Measurements from ENCODE around the gene ZNF202.
"Not testable (repeated sequence)": the region's sequence is repeated elsewhere in the genome, so short reads cannot be mapped to it uniquely, and the experiment has no call there.

Gene ZNF202

DNA sequence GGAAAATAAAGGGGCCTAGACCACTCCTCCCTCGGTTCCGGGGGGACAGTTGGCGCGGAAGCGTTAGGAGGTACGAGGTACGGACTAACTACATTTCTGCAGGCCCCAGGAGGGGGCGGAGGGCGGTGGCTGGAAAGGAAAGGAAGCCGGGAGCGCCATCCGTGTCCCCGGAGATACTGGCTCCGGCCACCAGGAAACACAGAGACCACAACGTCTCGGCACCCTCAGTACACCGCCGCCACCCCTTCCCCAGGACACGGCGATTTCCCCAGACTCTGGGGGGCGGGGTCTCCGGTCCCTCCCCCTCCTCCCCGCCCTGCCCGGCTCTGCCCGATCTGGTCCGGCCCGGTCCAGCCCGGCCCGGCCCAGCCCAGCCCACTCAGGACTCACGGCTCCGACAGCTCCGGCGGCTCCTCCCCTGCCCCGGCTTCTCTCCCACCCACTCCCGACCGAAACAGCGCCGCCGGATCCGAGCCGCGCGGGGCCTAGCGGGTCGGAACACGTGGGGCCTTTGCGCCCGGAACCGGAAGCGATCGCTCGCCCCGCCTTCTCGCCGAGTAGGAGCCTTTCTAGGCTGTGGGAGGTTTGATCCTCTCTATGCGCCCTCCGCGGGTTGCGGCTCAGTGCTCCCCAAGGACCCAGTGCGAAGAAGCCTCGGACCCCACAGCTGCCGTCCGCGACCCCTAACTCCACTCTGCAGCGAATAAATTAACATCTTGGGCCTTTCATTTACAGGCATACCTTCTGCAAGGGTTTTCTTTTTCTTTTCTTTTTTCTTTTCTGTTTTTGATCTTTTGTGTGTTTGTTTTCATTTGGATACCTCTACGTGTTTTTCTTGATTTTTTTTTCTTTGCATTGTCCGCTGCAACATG is at the start of gene ZNF202:
ZNF202 (minus strand) TSS at position 502 of the 872 bp plus-strand sequence. CDS start 10,772 bp downstream, outside the sequence.
- DNase-seq (ENCODE audit: low read depth) = peak; percentile 88

DNA sequence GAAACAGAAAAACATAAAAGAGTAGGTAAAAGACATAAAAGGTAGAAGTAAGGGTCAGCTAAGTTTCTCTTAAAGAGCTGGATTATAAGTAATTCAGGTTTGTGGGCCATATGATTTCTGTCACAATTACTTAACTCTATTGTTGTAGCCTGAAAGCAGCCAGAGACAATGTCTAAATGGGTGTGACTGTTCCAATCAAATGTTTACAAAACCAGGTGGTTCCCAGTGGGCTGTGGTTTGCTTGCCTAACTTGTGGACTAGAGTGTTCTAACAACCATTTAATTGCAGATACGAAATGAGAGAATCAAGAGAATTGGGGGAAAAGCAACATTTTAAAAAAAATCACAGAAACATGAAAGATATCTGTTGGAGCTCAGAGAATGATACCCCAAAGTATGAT is 42.1 kb upstream of the ZNF202 start:
- no peak for DNase-seq (ENCODE audit: low read depth)

DNA sequence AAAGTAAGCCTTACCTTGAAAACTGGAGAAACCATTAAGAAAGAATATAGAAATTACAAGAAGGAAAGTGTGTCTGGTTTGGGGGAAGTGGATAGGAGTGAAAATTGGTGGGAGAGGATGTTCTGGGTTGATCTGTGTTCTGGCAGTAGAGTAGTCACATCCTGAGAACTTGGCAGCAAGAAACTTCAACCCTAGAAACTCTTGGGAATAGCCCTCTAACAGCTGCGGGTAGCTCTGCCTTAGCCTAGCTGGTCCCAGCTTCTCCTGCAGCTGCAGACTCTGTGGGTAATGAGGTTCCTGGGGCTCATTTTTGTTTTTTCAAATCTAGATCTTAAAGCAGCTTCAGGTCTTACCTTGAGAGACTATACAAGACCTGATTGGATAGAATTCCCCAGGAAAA is 37.1 kb upstream of the ZNF202 start:
- DNase-seq (ENCODE audit: low read depth) = no peak

DNA sequence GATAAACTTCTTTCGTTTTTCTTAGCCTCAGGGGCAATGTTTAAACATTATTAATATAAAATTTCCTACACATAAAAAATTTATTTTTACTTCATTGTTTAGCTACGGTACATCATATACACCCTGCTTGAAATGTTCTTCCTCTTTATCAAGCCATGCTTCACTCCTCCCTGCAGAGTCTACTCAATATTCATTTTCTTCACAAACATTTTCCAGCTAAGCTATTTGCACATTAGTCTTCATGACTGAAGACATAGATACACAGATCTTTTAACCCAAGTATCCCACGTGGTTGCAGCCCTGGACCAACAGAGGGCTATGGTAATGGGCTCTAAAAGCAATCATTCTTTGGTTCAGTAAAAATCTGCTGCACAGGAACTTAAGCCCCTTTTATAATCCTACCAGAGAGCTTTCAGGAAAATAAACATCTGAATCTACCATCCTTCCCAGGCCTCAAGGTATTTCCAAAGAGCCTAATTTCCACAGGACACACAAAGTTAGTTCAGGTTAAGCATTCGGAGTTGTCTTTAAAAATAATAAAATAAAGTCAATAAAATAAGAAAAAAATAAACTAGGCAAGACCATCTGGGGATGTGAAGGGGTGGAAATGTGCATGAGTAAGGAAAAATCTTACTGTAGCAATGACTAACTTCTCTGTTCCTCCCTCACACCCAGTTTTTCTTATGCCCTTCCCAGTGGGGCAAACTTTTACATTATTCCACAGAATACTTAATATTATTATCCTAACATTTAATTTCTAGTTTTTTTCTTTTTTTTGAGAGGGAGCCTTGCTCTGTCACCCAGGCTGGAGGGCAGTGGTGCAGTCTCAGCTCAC is 34.5 kb upstream of the ZNF202 start:
- no peak for DNase-seq (ENCODE audit: low read depth)

DNA sequence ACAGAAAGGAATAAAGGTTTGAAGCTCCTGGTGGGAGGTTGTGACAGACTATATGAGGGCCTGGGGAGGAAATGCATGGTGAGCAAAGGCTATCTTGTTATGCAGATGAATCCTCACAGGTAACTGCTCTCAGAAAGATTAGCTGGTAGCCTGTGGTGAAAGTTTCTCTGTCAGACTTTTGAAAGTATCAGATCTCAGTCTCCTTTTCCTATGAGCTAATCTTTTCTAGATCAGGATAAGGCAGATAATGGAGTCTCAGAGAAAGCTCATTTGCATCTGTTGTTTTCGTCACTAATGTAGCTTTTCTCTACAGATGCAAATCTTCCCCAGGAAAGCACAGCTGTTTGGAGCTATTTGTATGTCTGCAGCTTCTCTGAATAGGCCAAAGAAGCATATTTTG is 33.8 kb upstream of the ZNF202 start:
- no peak for DNase-seq (ENCODE audit: low read depth)

DNA sequence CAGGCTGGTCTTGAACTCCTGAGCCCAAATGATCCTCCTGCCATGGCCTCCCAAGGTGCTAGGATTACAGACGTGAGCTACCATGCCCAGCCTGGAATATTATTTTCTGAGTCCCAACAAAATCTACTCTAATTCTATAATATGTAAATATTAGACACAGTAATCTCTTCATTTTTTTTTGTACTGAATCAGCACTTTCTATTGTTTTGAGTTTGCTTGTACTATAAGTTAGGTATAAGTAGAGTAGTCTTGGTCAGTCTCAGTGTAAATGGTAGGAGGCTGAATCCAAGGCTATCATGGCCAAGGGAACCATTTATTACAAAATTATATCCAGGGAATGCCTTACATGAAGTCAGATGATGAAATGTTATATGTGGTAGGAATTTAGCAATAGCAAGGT is 32.5 kb upstream of the ZNF202 start:
- DNase-seq (ENCODE audit: low read depth) = no peak

DNA sequence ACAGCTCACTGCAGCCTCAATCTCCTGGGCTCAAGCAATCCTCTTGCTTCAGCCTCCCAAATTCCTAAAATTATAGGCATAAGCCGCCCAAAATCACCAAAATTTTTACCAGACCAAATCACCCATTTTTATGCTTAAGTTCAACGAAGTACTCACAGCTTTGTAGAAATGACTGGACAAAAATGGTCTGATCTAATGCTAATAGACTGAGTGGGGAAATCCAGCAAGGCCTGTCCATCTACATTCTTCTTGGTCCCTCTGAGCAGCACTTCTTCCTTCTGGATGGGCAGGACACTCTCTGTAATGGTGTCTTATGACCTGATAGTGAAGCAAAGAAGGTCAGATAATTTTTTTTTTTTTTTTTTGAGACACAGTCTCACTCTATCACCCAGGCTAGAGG is 31.6 kb upstream of the ZNF202 start:
- no peak for DNase-seq (ENCODE audit: low read depth)

DNA sequence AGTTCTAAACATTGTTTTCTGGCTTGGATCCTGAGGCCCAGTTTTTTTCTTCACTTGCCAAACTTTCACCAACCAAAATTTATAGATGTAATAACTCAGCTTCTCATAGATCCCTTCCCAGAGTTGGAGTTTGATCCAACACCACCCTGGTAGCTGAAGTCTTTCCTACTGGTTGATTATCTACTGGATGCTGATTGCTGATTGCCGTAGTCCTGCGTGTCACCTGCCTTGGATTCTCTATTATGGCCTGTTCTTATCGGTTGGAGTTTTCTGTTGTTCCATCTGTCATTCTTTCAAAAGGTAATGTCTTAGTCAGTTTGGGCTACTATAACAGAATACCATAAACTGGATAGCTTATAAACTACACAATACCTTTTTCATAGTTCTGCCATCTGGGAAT is 30.2 kb upstream of the ZNF202 start:
- DNase-seq (ENCODE audit: low read depth) = no peak

DNA sequence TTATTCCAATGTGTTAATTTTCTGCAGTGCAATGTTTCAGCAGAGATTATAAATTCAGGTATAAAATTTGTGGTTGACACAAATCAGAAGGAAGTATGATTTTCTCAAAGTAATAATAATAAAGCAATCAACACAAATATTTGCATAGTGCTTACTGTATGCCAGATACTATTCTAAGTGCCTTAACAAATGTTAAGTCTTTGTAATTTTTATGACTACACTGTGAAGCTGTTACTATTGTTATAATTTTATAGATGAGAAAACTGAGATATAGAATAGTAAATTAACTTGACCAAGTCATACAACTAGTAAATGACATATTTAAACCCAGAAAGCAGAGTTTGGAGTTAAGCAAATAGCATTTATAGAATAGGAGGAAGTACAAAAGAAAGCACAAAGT is 29.3 kb upstream of the ZNF202 start:
- DNase-seq (ENCODE audit: low read depth) = no peak

DNA sequence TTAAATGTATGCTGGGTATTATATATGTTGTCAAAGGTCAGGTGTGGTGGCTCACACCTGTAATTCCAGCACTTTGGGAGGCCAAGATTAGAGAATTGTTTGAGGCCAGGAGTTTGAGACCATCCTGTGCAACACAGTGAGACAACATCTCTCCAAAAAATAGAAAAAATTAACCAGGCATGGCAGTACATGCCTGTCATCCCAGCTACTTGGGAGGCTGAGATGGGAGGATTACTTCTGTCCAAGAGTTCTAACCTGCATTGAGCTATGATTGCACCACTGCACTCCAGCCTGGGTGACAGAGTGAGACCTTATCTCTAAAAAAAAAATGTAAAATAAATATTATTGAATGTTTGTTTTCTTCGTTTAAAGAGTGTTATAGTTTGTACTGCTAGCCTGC is 24.1 kb upstream of the ZNF202 start:
- DNase-seq (ENCODE audit: low read depth) = no peak

DNA sequence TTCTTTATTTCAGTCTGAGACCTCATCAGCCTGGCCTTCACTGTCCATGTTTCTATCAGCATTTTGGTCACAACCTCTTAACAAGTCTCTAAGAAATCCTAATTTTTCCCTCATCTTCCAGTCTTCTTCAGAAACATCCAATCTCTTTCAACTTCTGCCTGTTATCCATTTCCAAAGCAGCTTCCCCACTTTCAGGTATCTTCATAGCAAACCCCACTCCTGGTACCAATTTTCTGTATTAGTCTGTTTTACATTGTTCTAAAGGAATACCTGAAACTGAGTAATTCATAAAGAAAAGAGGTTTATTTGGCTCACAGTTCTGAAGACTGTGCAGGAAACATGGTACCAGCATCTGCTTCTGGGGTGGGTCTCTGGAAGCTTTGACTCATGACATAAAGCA is 21.0 kb upstream of the ZNF202 start:
- DNase-seq (ENCODE audit: low read depth) = no peak

DNA sequence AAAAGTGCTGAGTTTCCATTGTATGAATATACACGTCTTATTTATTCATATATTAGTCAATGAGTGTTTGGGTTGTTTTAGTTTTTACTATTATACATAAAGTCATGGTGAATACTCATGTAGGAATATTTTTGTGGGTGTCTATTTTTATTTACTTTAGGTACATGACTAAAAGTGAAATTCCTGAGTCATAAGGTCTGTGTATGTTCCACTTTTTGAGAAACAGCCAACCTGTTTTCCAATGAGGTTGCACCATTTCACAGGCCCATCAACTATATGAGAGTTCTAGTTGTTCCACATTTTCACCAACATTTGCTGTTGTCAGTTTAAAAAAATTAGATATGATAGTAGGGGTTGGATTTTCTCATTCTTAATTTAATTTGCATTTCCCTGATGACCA is 19.4 kb upstream of the ZNF202 start:
- no peak for DNase-seq (ENCODE audit: low read depth)

DNA sequence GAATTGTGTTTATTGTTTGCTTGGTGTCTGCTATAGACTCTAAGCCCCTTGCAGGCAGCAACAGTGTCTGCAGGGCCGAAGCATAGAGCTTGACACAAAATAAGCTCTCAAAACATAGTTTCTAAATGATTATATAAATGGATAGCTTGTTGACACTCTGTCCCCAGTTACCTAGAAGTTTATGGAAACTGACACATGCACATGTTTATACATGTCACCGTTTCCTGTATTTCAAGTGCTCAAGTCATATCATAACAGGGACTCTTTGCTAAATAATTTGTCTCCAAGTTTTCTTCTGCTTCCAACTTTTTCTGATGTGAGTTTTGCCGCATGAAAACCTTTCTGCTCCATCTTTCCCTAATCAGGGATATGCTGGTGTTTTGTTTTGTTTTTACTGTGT is 16.5 kb upstream of the ZNF202 start:
- no peak for DNase-seq (ENCODE audit: low read depth)

DNA sequence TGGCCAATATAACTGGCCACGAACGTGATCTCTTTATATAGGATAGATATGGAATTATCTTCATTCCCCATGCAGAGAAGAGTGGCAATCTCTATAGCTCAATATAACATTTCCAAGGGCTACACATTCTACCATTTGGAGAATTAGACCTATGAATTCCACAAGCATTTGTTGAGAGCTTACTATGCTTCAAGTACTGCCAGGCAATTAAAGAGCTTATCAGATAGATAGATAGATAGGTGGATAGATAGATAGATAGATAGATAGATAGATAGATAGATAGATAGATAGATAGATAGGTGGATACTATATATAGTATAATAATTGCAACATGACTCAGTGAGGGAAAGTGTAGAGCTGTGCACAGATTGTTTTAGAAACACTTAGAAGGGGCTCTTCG is 14.4 kb upstream of the ZNF202 start:
- no peak for DNase-seq (ENCODE audit: low read depth)

DNA sequence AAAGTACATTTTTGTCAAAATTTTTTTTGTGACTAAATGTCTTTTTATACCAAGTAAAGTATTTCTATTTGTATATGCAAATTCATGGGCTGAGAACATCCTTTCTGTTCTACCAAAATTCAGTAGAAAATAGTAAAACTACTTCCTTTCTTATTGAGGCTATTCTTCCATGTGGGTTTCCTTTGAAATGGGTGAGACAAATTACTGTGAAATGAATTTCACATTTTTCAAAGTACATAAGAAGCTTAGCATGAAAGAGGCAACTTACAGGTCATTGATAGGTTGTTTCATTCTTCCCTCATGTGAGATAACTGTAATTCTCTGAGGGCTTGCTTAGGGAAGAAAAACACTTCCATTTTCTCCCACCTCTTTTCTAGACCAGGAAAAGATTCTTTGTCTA is 13.9 kb upstream of the ZNF202 start:
- no peak for DNase-seq (ENCODE audit: low read depth)

DNA sequence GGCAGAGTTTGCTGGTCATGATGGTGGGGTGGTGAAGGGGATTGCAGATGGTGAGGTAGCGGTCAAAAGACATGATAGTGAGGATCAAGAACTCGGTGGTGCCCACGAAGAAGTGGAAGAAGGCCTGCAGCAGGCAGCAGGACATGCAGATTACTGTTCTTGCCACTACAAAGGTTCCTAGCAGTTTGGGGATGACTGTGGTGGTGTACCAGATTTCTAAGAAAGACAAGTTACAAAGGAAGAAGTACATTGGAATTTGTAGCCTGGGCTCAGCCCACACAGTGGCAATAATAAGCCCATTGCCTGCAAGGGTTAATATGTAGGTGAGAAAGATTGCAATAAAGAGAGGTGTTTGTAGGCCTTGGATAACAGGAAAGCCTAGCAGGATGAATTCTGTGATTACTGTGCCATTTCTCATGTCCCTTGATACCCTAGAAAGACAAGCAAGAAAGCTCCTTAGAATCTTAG is 12.7 kb upstream of the ZNF202 start, which contains the start of gene OR6X1:
OR6X1 (minus strand) TSS at position 418 of the 468 bp plus-strand sequence; CDS start at position 418, 0 bp downstream.
- no peak for DNase-seq (ENCODE audit: low read depth)

DNA sequence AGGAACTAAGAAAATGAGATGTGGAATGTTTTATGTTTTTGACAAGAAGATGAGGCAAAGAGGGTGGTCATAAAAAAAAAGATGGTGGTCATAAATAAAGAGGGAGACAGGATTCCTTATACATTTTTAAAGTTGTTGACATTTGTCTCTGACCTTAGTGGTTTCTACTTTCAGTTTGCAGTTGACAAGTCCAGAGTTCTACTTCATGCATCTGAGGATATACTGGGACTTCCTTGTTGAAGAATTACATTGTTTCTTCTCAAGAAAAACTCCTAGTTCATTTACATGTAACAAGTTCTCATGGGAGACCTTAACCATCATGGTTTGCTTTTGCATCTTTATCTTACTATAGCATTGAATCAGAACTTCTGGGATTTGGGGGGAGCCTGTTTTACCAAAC is 11.7 kb upstream of the ZNF202 start:
- no peak for DNase-seq (ENCODE audit: low read depth)

DNA sequence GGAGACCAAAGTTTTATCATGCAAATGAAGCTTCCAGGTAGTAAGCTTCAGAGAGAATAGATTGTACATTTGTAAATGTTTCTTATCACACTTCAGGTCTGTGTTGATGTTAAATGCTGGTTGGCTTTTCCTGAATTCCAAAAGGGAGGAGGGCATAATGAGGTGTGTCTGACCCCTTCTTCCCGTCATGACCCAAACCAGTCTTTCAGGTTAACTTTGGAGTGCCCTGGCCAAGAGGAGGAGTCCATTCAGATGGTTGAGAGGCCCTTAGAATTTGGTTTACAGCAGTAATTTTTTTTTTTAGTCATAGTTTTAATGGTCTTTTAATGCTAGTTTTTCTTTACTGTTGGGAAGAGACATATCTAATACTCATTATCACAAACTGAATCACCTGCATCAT is 10.3 kb upstream of the ZNF202 start:
- no peak for DNase-seq (ENCODE audit: low read depth)

DNA sequence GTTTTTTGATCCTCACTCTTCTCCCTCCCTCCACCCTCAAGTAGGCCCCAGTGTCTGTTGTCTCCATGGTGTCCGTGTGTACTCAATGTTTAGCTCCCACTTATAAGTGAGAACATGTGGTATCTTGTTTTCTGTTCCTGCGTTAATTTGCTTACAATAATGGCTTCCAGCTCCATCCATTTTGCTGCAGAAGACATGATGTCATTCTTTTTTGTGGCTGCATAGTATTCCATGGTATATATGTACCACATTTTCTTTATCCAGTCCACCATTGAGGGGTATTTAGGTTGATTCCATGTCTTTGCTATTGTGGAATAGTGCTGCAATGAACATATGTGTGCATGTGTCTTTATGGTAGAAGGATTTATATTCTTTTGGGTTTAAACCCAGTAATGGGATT is 6.9 kb upstream of the ZNF202 start:
- DNase-seq (ENCODE audit: low read depth) = not testable (repeated sequence)

DNA sequence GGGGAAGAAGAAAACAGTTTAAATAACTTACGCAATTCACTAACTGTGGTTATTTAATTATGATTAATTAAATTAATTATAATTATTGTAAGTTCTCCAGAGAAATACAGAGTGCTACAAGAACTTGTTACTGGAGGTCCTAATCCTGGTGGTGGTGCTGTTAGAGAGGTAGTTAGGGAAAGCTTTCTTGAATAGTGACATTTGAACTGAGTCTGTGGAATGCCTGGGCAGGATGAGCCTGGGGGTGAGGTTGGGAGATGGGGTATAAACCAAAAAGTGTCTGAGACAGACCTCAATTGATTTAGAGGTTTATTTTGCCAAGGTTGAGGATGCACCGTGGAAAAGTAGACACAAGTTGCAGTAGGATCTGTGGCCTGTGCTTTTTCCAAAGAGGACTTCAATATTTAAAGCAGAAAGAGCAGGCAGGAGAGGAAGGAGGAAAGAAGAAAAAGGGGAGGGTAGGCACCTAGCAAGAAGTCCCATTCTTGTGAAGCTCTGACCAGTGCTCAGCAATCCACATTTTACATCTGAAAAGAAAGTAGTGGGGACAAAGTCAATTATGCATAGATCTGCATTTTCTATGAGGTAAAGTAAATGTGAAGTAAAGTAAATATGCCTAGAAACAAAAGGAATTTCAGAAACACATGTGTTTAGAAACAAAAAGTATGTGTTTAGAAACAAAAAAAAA is 4.4 kb upstream of the ZNF202 start:
- no peak for DNase-seq (ENCODE audit: low read depth)

DNA sequence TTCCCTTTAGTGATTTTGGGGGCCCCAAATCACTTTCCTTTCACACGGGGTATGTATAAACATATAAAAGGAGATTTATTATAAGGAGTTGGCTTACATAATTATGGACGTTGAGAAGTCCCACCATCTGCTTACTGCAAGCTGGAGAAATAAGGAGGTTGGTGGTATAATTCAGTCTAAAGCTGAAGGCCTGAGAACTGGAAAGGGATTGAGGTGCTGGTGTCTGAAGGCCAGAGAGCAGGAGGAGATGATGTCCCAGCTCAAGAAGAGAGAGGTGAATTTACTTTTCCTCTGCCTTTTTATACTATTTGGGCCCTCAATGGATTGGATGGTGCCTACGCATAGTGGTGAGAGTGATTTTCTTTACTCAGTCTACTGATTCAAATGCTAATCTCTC is 1.3 kb upstream of the ZNF202 start:
- DNase-seq (ENCODE audit: low read depth) = no peak

DNA sequence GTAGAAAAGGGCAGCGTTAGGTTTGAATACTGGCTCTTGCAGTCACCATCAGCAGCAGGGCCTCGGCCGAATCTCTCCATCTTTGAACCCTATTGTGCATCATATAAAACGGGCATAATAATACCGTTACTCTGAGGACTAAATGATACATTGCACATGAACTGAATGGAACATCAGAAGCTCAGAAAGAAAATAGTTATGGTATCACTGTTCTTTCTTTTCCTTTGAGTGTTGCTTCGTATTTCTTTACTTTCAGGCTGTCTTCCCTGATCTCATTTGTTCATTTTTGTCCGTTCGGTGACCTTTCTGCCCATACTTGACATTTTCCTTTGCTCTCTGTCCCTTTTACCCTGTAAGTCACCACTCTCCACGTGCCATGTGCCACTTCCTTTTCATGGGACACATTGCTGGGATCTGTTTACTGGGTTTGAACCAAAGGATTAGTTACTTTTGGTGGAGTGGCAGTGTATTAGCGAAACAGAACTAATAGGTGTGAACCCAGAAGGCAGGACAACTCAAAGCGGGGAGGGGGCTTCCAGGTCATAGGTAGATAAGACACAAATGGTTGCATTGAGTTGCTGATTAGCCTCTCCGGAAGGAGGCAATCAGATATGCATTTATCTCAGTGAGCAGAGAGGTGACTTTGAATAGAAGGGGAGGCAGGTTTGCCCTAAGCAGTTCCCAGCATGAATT is 717 bp upstream of the ZNF202 start:
- DNase-seq (ENCODE audit: low read depth) = no peak

Data from activated T-cell treated with anti-CD3 and anti-CD28 coated beads for 24 hours (primary cell).